Measurements from ENCODE around the gene COL6A2. TPM values are rescaled to one million over a fixed set of nuclear protein-coding genes. Genes with fewer than 3 reads are reported as not detected.

The COL6A2 gene
- total and polyA plus RNA-seq, 2 experiments from 2014 or later = 509 to 832 TPM

GRCh38 chr21:46062471-46063211, 35.3 kb upstream of the COL6A2 start:
- Histone ChIP-seq H3K9me3 (ENCODE audit: low read depth) (no peaks in the 10 kb centered on the region), H4K20me1 (ENCODE audit: insufficient read depth, poor library complexity, severe bottlenecking) (no peaks in the 10 kb centered on the region), H3K27ac (no peak overlapping the region), H3K79me2 (no peaks in the 10 kb centered on the region), H3K36me3 (replicated peaks; ENCODE audit: insufficient read depth, low read depth) (no peaks in the 10 kb centered on the region), H3K27me3 (no peaks in the 10 kb centered on the region), H3K4me3 (no peak overlapping the region), H3K9me2 (replicated peaks; ENCODE audit: insufficient read depth) (no peaks in the 10 kb centered on the region), H3K4me1 (ENCODE audit: insufficient read depth) (peaks cover 29% of the 10 kb centered on the region), H3K4me2 (no peak overlapping the region), H2AFZ (no peak overlapping the region)
- no peak for DNase-seq (ENCODE audit: low spot score)
- TF ChIP-seq EZH2phosphoT487 (IDR thresholded peaks at IDR 0.05; ENCODE audit: low read depth, severe bottlenecking, unreplicated experiment) (no peak), EZH2 (IDR thresholded peaks at IDR 0.05; ENCODE audit: borderline replicate concordance) (no peak)
- TF ChIP-seq, protein P1, sequence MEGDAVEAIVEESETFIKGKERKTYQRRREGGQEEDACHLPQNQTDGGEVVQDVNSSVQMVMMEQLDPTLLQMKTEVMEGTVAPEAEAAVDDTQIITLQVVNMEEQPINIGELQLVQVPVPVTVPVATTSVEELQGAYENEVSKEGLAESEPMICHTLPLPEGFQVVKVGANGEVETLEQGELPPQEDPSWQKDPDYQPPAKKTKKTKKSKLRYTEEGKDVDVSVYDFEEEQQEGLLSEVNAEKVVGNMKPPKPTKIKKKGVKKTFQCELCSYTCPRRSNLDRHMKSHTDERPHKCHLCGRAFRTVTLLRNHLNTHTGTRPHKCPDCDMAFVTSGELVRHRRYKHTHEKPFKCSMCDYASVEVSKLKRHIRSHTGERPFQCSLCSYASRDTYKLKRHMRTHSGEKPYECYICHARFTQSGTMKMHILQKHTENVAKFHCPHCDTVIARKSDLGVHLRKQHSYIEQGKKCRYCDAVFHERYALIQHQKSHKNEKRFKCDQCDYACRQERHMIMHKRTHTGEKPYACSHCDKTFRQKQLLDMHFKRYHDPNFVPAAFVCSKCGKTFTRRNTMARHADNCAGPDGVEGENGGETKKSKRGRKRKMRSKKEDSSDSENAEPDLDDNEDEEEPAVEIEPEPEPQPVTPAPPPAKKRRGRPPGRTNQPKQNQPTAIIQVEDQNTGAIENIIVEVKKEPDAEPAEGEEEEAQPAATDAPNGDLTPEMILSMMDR (IDR thresholded peaks at IDR 0.05; ENCODE audit: poor library complexity) = no peak
- WGBS (ENCODE audit: low lambda C conversion rate, missing lambda C conversion rate) = 89% methylated on average over 4 of the region's 5 CpGs

- Histone ChIP-seq H3K4me3 (no peak overlapping the region), H3K9me2 (replicated peaks; ENCODE audit: insufficient read depth) (no peaks in the 10 kb centered on the region), H3K79me2 (no peaks in the 10 kb centered on the region), H3K27ac (no peak overlapping the region), H4K20me1 (ENCODE audit: insufficient read depth, poor library complexity, severe bottlenecking) (no peaks in the 10 kb centered on the region), H3K4me1 (ENCODE audit: insufficient read depth) (peaks cover 31% of the 10 kb centered on the region), H2AFZ (no peak overlapping the region), H3K36me3 (replicated peaks; ENCODE audit: insufficient read depth, low read depth) (no peaks in the 10 kb centered on the region), H3K4me2 (no peak overlapping the region), H3K9me3 (ENCODE audit: low read depth) (no peaks in the 10 kb centered on the region), H3K27me3 (no peaks in the 10 kb centered on the region)
- 88% methylated on average over 4 of the region's 4 CpGs for WGBS (ENCODE audit: low lambda C conversion rate, missing lambda C conversion rate)
- TF ChIP-seq EZH2phosphoT487 (IDR thresholded peaks at IDR 0.05; ENCODE audit: low read depth, severe bottlenecking, unreplicated experiment) (no peak), EZH2 (IDR thresholded peaks at IDR 0.05; ENCODE audit: borderline replicate concordance) (no peak)
- TF ChIP-seq, protein P1 (IDR thresholded peaks at IDR 0.05; ENCODE audit: poor library complexity) = no peak
- DNase-seq (ENCODE audit: low spot score) = no peak
These were observed 34.7 kb upstream of the COL6A2 start for GRCh38 chr21:46063227-46063626.

GRCh38 chr21:46063734-46064680, 33.9 kb upstream of the COL6A2 start:
- H3K27ac ChIP-seq = no peak overlapping the region

More at GRCh38 chr21:46063734-46064680, 33.9 kb upstream of the COL6A2 start:
- H4K20me1 ChIP-seq (ENCODE audit: insufficient read depth, poor library complexity, severe bottlenecking) = no peaks in the 10 kb centered on the region
- H3K27me3 ChIP-seq = no peaks in the 10 kb centered on the region
- no peaks in the 10 kb centered on the region for H3K9me3 ChIP-seq (ENCODE audit: low read depth)
- no peaks in the 10 kb centered on the region for H3K79me2 ChIP-seq
- peaks cover 31% of the 10 kb centered on the region for H3K4me1 ChIP-seq (ENCODE audit: insufficient read depth)
- H3K9me2 ChIP-seq (replicated peaks; ENCODE audit: insufficient read depth) = no peaks in the 10 kb centered on the region
- no peak overlapping the region for H3K4me2 ChIP-seq
- H3K4me3 ChIP-seq = no peak overlapping the region
- TF ChIP-seq, protein P1 (IDR thresholded peaks at IDR 0.05; ENCODE audit: poor library complexity) = no peak
- TF ChIP-seq EZH2 (IDR thresholded peaks at IDR 0.05; ENCODE audit: borderline replicate concordance) = no peak
- TF ChIP-seq EZH2phosphoT487 (IDR thresholded peaks at IDR 0.05; ENCODE audit: low read depth, severe bottlenecking, unreplicated experiment) = no peak
- DNase-seq (ENCODE audit: low spot score) = no peak
- 87% methylated on average over 29 of the region's 30 CpGs for WGBS (ENCODE audit: low lambda C conversion rate, missing lambda C conversion rate)
- no peak overlapping the region for H2AFZ ChIP-seq
- no peaks in the 10 kb centered on the region for H3K36me3 ChIP-seq (replicated peaks; ENCODE audit: insufficient read depth, low read depth)
